Endothelial cell of umbilical vein (primary cell): Measurements from ENCODE around the gene YTHDF2. TPM values are rescaled to one million over a fixed set of nuclear protein-coding genes. Genes with fewer than 3 reads are reported as not detected.

Source experiments
- BruUV-seq: library from RNA; stranded (reverse); fragments of 400-500 nt; replicated peaks from 2 replicates; lab custom pipeline; 2021; lab: Mats Ljungman, UMichigan
- CTCF ChIA-PET: fragments of 300-600, 350-600 bp; sonication (Branson Sonifier 250); formaldehyde crosslinking; loops from one replicate; lab custom pipeline; 2021; ENCODE audit warnings: antibody characterized with exemption, inconsistent platforms; lab: Charles Lee
- POLR2A ChIA-PET: fragments of 300-600, 350-600 bp; sonication (Branson Sonifier 250); formaldehyde crosslinking; loops from one replicate; lab custom pipeline; 2021; ENCODE audit warnings: antibody characterized with exemption, inconsistent platforms; lab: Charles Lee
- DNase-seq: peaks from one replicate; pipeline ENCODE4 v3.0.0-alpha.2; 2011; ENCODE audit warnings: low read depth, low spot score
- FAIRE-seq: peaks from 2 replicates; lab custom pipeline; 2011; peaks lifted over from hg19 to GRCh38; lab: Jason Lieb, UNC
- H2AFZ ChIP-seq: 2 replicates; pipeline ENCODE4 v1.6.0; 2012; ENCODE audit warnings: low read depth, low read length, control low read depth, inconsistent platforms
- H3K27ac ChIP-seq: 2 replicates; pipeline ENCODE4 v1.5.1; 2011; ENCODE audit warnings: low read depth, mild to moderate bottlenecking, control low read depth, low read length, moderate library complexity; ENCODE audit not compliant: insufficient read depth
- H3K27me3 ChIP-seq, 2 experiments: 2 replicates each; pipeline versions ENCODE4 v1.6.0 to v1.6.1; 2011; ENCODE audit warnings: low read length in 2 of 2, mixed read lengths in 1 of 2; ENCODE audit not compliant: control insufficient read depth in 2 of 2, insufficient read depth in 2 of 2
- H3K36me3 ChIP-seq, 2 experiments: 2 replicates in 1 of 2; 3 replicates in 1 of 2; pipeline ENCODE4 v1.5.1; 2011; ENCODE audit warnings: low read length in 2 of 2, mild to moderate bottlenecking in 1 of 2, moderate library complexity in 1 of 2; ENCODE audit not compliant: control insufficient read depth in 2 of 2, insufficient read depth in 2 of 2; ENCODE audit errors: extremely low read depth in 1 of 2
- H3K4me1 ChIP-seq: 3 replicates; pipeline ENCODE4 v1.5.1; 2011; ENCODE audit warnings: mild to moderate bottlenecking, low read length; ENCODE audit not compliant: control insufficient read depth, insufficient read depth; ENCODE audit errors: extremely low read depth
- H3K4me2 ChIP-seq: 2 replicates; pipeline ENCODE4 v1.6.1; 2011; ENCODE audit warnings: low read length, control low read depth, mixed read lengths; ENCODE audit not compliant: insufficient read depth
- H3K4me3 ChIP-seq, 3 experiments: fragments of 200-600 bp in 1 of 3; sonication (generic), shearing (Covaris generic) in 1 of 3; replicated peaks in 1 of 3; 2 replicates each; pipeline ENCODE4 v1.5.1; 2011 to 2016; ENCODE audit warnings: control low read depth in 3 of 3, low read length in 3 of 3, mild to moderate bottlenecking in 2 of 3, inconsistent platforms in 1 of 3, low read depth in 1 of 3, moderate library complexity in 1 of 3; ENCODE audit not compliant: insufficient read depth in 1 of 3
- H3K79me2 ChIP-seq: 2 replicates; pipeline ENCODE4 v1.6.0; 2012; ENCODE audit warnings: low read length, inconsistent platforms; ENCODE audit not compliant: control insufficient read depth, insufficient read depth
- H3K9ac ChIP-seq: replicated peaks from 2 replicates; pipeline ENCODE3; 2011; ENCODE audit warnings: low read length, control low read depth; ENCODE audit not compliant: insufficient read depth; ENCODE audit errors: extremely low read depth
- H3K9me1 ChIP-seq: replicated peaks from 3 replicates; pipeline ENCODE4 v1.6.0; 2011; ENCODE audit warnings: mild to moderate bottlenecking, low read length; ENCODE audit not compliant: control insufficient read depth, insufficient read depth; ENCODE audit errors: extremely low read depth
- H3K9me3 ChIP-seq: replicated peaks from 2 replicates; pipeline ENCODE4 v1.5.1; 2012; ENCODE audit warnings: low read length, inconsistent platforms; ENCODE audit not compliant: control insufficient read depth, insufficient read depth
- H4K20me1 ChIP-seq: replicated peaks from 2 replicates; pipeline ENCODE3; 2011; ENCODE audit warnings: mild to moderate bottlenecking, low read length; ENCODE audit not compliant: control insufficient read depth, insufficient read depth; ENCODE audit errors: extremely low read depth
- EZH2 ChIP-seq: IDR thresholded peaks from 2 replicates; pipeline ENCODE4 v1.6.1; 2012; ENCODE audit warnings: borderline replicate concordance, low read depth, mild to moderate bottlenecking, moderate library complexity, low read length, inconsistent platforms; ENCODE audit not compliant: severe bottlenecking
- FOS ChIP-seq: IDR thresholded peaks from 2 replicates; pipeline ENCODE4 v1.6.1; 2011; ENCODE audit warnings: mild to moderate bottlenecking, low read length, moderate library complexity, borderline replicate concordance; ENCODE audit not compliant: insufficient read depth
- GATA2 ChIP-seq: IDR thresholded peaks from 2 replicates; pipeline ENCODE4 v1.7.0; 2011; ENCODE audit warnings: low read depth, mild to moderate bottlenecking, moderate library complexity, mixed read lengths, low read length; ENCODE audit not compliant: insufficient read length, insufficient read depth
- JUN ChIP-seq: IDR thresholded peaks from 2 replicates; pipeline ENCODE4 v1.6.1; 2011; ENCODE audit warnings: borderline replicate concordance, low read depth; ENCODE audit not compliant: insufficient read length, insufficient read depth
- MYC ChIP-seq: IDR thresholded peaks from one replicate; pipeline ENCODE4 v1.6.1; 2011; ENCODE audit warnings: mild to moderate bottlenecking, low read depth, low read length
- POLR2A ChIP-seq: IDR thresholded peaks from 2 replicates; pipeline ENCODE4 v1.6.1; 2012; ENCODE audit warnings: low read depth, mild to moderate bottlenecking, control low read depth, low read length
- POLR2AphosphoS5 ChIP-seq: IDR thresholded peaks from 2 replicates; pipeline ENCODE4 v1.6.1; 2012; ENCODE audit warnings: low read depth, mild to moderate bottlenecking, control low read depth, low read length, moderate library complexity; ENCODE audit not compliant: insufficient read depth
- dilution Hi-C: fragments of 300-500 bp; cut with MboI; formaldehyde crosslinking; loops from one replicate; pipeline ENCODE4 v1.15.0; 2019; ENCODE audit warnings: low sequenced_read_pairs; ENCODE audit not compliant: extremely low pct_ligation_motif_present
- intact Hi-C: fragments of 100-400 bp; cut with micrococcal nuclease; formaldehyde crosslinking; loops from one replicate; pipeline ENCODE4 v1.10.0; 2022
- polyA plus RNA-seq, 4 experiments: library from polyadenylated mRNA; depleted of rRNA in 3 of 4; stranded (reverse) in 3 of 4; unstranded in 1 of 4; fragments of >200 nt; gene quantifications; 2 replicates each; pipeline versions ENCODE4 v1.2.1 to v1.2.3, GENCODE V29; 2011 to 2012; ENCODE audit warnings: missing spikeins in 1 of 4
- total RNA-seq: library from RNA; stranded (reverse); gene quantifications from 2 replicates; pipeline ENCODE4 v1.2.3, GENCODE V29; 2021
- TF ChIP-seq, protein P1 (sequence below): IDR thresholded peaks from 2 replicates; pipeline ENCODE4 v1.6.1; 2011; ENCODE audit not compliant: insufficient read depth, insufficient read length
- TF ChIP-seq, protein P2 (sequence below), 2 donors: IDR thresholded peaks; 1 replicate in 1 of 2; 2 replicates in 1 of 2; pipeline ENCODE4 v1.5.1; 2011; ENCODE audit warnings: low read length in 2 of 2, mild to moderate bottlenecking in 2 of 2, moderate library complexity in 2 of 2, control low read depth in 1 of 2, inconsistent platforms in 1 of 2, low read depth in 1 of 2; ENCODE audit not compliant: insufficient read depth in 1 of 2; ENCODE audit errors: extremely low read depth in 1 of 2

YTHDF2 gene
- total and polyA plus RNA-seq, 2 donors (not counting 3 experiments of a cell fraction or from before 2014, with no cell fraction given), result 72.4 to 105 TPM

DNA sequence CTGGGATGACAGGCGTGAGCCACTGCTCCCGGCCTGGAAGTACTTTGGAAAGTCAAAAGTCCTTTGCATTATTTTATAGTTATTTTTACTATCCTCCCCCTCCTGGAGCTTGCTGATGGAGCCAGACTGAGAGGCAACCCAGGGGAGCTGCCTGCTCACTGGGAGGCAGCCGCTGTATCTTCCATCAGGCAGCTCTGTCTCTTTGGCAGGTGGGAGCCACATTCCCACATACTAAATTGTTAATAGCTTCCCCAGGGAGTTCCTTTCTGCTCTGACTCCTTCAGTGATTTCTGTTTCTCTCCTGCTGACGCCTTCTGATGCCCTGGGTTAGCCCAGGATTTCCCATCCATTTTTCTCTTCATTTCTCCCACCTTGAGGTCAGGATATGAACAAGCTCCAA, 70.3 kb downstream of the YTHDF2 start:
- POLR2A ChIA-PET, result no interaction called here
- no TSS peak for BruUV-seq
- no peaks in the 10 kb centered on the region for H3K9me3 ChIP-seq
- H3K79me2 ChIP-seq, result no peaks in the 10 kb centered on the region
- TF ChIP-seq MYC (no peak), FOS (no peak), POLR2A (no peak), GATA2 (no peak), POLR2AphosphoS5 (no peak), JUN (no peak), EZH2 (no peak)
- TF ChIP-seq, protein P1, sequence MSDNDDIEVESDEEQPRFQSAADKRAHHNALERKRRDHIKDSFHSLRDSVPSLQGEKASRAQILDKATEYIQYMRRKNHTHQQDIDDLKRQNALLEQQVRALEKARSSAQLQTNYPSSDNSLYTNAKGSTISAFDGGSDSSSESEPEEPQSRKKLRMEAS, result no peak
- TF ChIP-seq, protein P2, sequence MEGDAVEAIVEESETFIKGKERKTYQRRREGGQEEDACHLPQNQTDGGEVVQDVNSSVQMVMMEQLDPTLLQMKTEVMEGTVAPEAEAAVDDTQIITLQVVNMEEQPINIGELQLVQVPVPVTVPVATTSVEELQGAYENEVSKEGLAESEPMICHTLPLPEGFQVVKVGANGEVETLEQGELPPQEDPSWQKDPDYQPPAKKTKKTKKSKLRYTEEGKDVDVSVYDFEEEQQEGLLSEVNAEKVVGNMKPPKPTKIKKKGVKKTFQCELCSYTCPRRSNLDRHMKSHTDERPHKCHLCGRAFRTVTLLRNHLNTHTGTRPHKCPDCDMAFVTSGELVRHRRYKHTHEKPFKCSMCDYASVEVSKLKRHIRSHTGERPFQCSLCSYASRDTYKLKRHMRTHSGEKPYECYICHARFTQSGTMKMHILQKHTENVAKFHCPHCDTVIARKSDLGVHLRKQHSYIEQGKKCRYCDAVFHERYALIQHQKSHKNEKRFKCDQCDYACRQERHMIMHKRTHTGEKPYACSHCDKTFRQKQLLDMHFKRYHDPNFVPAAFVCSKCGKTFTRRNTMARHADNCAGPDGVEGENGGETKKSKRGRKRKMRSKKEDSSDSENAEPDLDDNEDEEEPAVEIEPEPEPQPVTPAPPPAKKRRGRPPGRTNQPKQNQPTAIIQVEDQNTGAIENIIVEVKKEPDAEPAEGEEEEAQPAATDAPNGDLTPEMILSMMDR (IDR thresholded peaks at IDR 0.05; ENCODE audit: extremely low read depth in 1 of 2, insufficient read depth in 1 of 2, low read depth in 1 of 2, low read length in 2 of 2), result no peak
- H3K9me1 ChIP-seq, result no peaks in the 10 kb centered on the region
- H3K27ac ChIP-seq, result no peak overlapping the region
- intact Hi-C loops (no loop called here), dilution Hi-C loops (no loop called here)
- DNase-seq (no peak), FAIRE-seq (no peak)
- no peak overlapping the region for H2AFZ ChIP-seq
- CTCF ChIA-PET, result interaction anchor here (1.2 to 1.8 kb wide), 3 partner anchors 20 to 70 kb away, joined by 3 to 5 read pairs (median 3); no protein-coding TSS in a partner anchor
- peaks cover 12 to 22% of the 10 kb centered on the region in 2 experiments for H3K27me3 ChIP-seq
- H3K9ac ChIP-seq, result no peak overlapping the region
- no peaks in the 10 kb centered on the region for H4K20me1 ChIP-seq
- H3K4me1 ChIP-seq, result no peaks in the 10 kb centered on the region
- H3K36me3 ChIP-seq, result no peaks in the 10 kb centered on the region
- H3K4me3 ChIP-seq, result no peak overlapping the region
- H3K4me2 ChIP-seq, result no peak overlapping the region
